NB4 (cell line): ENCODE results near the gene MAN1A1.

Experiments
- CTCF ChIP-seq: IDR thresholded peaks from one replicate; pipeline ENCODE4 v1.5.1; 2012; ENCODE audit warnings: low read depth, low read length
- MAX ChIP-seq: IDR thresholded peaks from 2 replicates; pipeline ENCODE4 v1.6.1; 2011; ENCODE audit warnings: low read depth, low read length
- POLR2A ChIP-seq: IDR thresholded peaks from 2 replicates; pipeline ENCODE4 v1.6.1; 2011; ENCODE audit warnings: mild to moderate bottlenecking; ENCODE audit not compliant: insufficient read length; ENCODE audit errors: extremely low read depth

- TF ChIP-seq POLR2A (no peak), MAX (no peak), CTCF (no peak)
Observed at GRCh38 chr6:119343167-119343566, 6.4 kb downstream of the MAN1A1 start.
